HepG2 (cell line): ENCODE data around the gene ATP6V1C2. TPM values are rescaled to one million over a fixed set of nuclear protein-coding genes. Genes with fewer than 3 reads are reported as not detected.

ENCODE experiments used
- ARID2 ChIP-seq: sonication (generic); formaldehyde crosslinking; IDR thresholded peaks from 2 replicates; pipeline ENCODE4 v1.8.1; 2022; ENCODE audit warnings: mild to moderate bottlenecking, missing genetic modification reagents, borderline replicate concordance
- EP300 ChIP-seq, 3 experiments: sonication (generic) in 1 of 3; formaldehyde crosslinking in 1 of 3; IDR thresholded peaks; 2 replicates each; pipeline versions ENCODE4 v1.5.1 to v1.6.1; 2011 to 2020; ENCODE audit warnings: low read depth in 2 of 3, low read length in 2 of 3, borderline replicate concordance in 1 of 3, improper control_type of control experiment in 1 of 3, mild to moderate bottlenecking in 1 of 3, missing genetic modification reagents in 1 of 3, moderate library complexity in 1 of 3
- ERF ChIP-seq: IDR thresholded peaks from 2 replicates; pipeline ENCODE4 v1.6.1; 2018; ENCODE audit warnings: missing biosample characterization, missing genetic modification reagents
- FOXC1 ChIP-seq: sonication (generic); formaldehyde crosslinking; IDR thresholded peaks from 2 replicates; pipeline ENCODE4 v1.8.0; 2022; ENCODE audit warnings: mild to moderate bottlenecking, missing genetic modification reagents, borderline replicate concordance
- HNRNPL ChIP-seq: fragments of 200-400 bp; formaldehyde crosslinking; IDR thresholded peaks from 2 replicates; pipeline ENCODE4 v1.6.1; 2017; ENCODE audit warnings: mild to moderate bottlenecking, low read depth, low read length
- HOXA5 ChIP-seq: sonication (generic); formaldehyde crosslinking; IDR thresholded peaks from 2 replicates; pipeline ENCODE4 v1.4.0; 2020; ENCODE audit warnings: missing genetic modification reagents
- JUNB ChIP-seq: sonication (generic); formaldehyde crosslinking; IDR thresholded peaks from 2 replicates; pipeline ENCODE4 v1.8.0; 2022; ENCODE audit warnings: missing genetic modification reagents, mild to moderate bottlenecking, borderline replicate concordance
- MATR3 ChIP-seq: sonication (generic); formaldehyde crosslinking; IDR thresholded peaks from 2 replicates; pipeline ENCODE4 v1.4.0; 2020; ENCODE audit warnings: missing genetic modification reagents
- PCBP1 ChIP-seq: fragments of 200-400 bp; formaldehyde crosslinking; IDR thresholded peaks from 2 replicates; pipeline ENCODE4 v1.6.1; 2017; ENCODE audit warnings: mild to moderate bottlenecking, low read depth, low read length, borderline replicate concordance
- SALL2 ChIP-seq: sonication (generic); formaldehyde crosslinking; IDR thresholded peaks from 2 replicates; pipeline ENCODE4 v1.8.1; 2023; ENCODE audit warnings: mild to moderate bottlenecking, missing genetic modification reagents, inconsistent platforms
- SIX4 ChIP-seq: sonication (generic); formaldehyde crosslinking; IDR thresholded peaks from 2 replicates; pipeline ENCODE4 v1.4.0; 2020; ENCODE audit warnings: missing genetic modification reagents
- SNRNP70 ChIP-seq: fragments of 200-400 bp; formaldehyde crosslinking; IDR thresholded peaks from 2 replicates; pipeline ENCODE4 v1.6.1; 2017; ENCODE audit warnings: mild to moderate bottlenecking, low read depth, low read length, moderate library complexity
- THYN1 ChIP-seq: sonication (generic); formaldehyde crosslinking; IDR thresholded peaks from 2 replicates; pipeline ENCODE4 v1.8.1; 2023; ENCODE audit warnings: low read depth, mild to moderate bottlenecking, moderate library complexity, missing genetic modification reagents, borderline replicate concordance
- ZBTB42 ChIP-seq: sonication (generic); formaldehyde crosslinking; IDR thresholded peaks from 2 replicates; pipeline ENCODE4 v1.5.0; 2020; ENCODE audit warnings: mild to moderate bottlenecking, missing genetic modification reagents
- ZNF362 ChIP-seq: sonication (generic); formaldehyde crosslinking; IDR thresholded peaks from 2 replicates; pipeline ENCODE4 v1.4.0; 2020; ENCODE audit warnings: missing genetic modification reagents, mild to moderate bottlenecking, borderline replicate concordance
- ZNF780A ChIP-seq: sonication (generic); formaldehyde crosslinking; IDR thresholded peaks from 2 replicates; pipeline ENCODE4 v1.8.0; 2022; ENCODE audit warnings: mild to moderate bottlenecking, missing genetic modification reagents, moderate library complexity
- polyA plus RNA-seq, 8 experiments: library from polyadenylated mRNA; depleted of rRNA in 3 of 8; stranded (reverse) in 7 of 8; unstranded in 1 of 8; fragments of >200 nt; fragmentation: Illumina TruSeq in 4 of 8; extraction: Trizol in 4 of 8; gene quantifications; 2 replicates each; pipeline versions ENCODE4 v1.2.1 to v1.2.3, GENCODE V29; 2011 to 2016; ENCODE audit warnings: low read depth in 4 of 8, missing spikeins in 1 of 8, mixed read lengths in 1 of 8; ENCODE audit not compliant: insufficient read depth in 1 of 8
- total RNA-seq, 5 experiments: library from RNA; depleted of rRNA; stranded (reverse); fragments of >200 nt; fragmentation: Illumina TruSeq; extraction: Trizol; gene quantifications; 2 replicates each; pipeline ENCODE4 v1.2.3, GENCODE V29; 2016; ENCODE audit warnings: low read depth in 1 of 5
- TF ChIP-seq, protein P1 (sequence below): IDR thresholded peaks from 2 replicates; pipeline ENCODE4 v1.6.1; 2016; ENCODE audit warnings: low read depth, borderline replicate concordance
- TF ChIP-seq, protein P2 (sequence below), 2 experiments: fragments of 450-650 bp in 1 of 2; sonication (generic) in 1 of 2; formaldehyde crosslinking in 1 of 2; IDR thresholded peaks; 2 replicates each; pipeline versions ENCODE4 v1.6.1 to v1.8.0; 2016 to 2022; ENCODE audit warnings: antibody characterized with exemption in 1 of 2, mild to moderate bottlenecking in 1 of 2, missing genetic modification reagents in 1 of 2

Gene ATP6V1C2
- total and polyA plus RNA-seq, 2 of the 13 experiments (the other 11 are each of a cell fraction or from before 2014, with no cell fraction given) = 0.04 to 0.29 TPM

DNA sequence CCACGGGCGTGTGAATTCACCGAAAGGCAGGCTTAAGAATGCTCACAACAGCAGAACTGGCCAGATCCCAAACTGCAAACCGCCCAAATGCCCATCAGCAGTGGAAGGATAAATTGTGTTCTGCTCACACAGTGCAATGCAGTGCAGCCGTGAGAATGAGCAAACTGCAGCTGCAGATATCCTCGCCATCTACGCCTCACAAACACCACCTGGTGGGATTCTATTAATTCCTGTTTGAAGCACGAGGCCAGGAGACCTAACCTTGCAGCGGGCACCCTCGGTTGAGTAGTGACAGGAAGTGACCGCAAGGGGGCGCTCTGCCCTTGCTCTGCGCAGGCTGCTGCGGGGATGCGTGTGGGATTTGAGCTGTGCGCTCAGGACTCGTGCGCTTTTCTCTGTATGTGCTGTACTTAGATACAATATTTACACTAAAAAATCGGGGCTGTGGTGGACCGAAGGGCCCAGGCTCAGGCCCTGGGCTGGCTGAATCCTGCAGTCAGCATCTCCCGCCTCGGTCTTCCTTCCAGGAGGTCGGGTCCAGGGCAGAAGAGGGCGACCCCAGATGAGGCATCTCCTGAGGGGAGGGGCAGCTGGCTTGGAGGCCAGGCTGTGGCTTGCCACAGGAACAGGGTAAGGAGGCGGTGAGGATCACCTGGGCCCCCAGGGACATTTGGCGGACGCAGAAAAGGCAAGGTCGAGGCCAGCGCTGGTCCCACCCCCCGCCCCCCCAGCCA is 110.9 kb downstream of the ATP6V1C2 start (continued):
- TF ChIP-seq, protein P1, sequence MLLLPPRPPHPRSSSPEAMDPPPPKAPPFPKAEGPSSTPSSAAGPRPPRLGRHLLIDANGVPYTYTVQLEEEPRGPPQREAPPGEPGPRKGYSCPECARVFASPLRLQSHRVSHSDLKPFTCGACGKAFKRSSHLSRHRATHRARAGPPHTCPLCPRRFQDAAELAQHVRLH (CRISPR knock-in tag) = no peak
- TF ChIP-seq EP300 (IDR thresholded peaks at IDR 0.05; ENCODE audit: low read depth in 2 of 2, low read length in 2 of 2) (no peak), EP300 (CRISPR knock-in tag; IDR thresholded peaks at IDR 0.05; ENCODE audit: borderline replicate concordance) (no peak), ARID2 (CRISPR knock-in tag) (no peak), MATR3 (no peak), SNRNP70 (no peak), ZNF780A (CRISPR knock-in tag) (no peak), THYN1 (no peak), PCBP1 (no peak), FOXC1 (CRISPR knock-in tag) (no peak), HOXA5 (CRISPR knock-in tag) (no peak), JUNB (CRISPR knock-in tag) (no peak), SALL2 (0 out of 2 replicates have a peak, but pooled peaks have one; percentile 26), HNRNPL (no peak), ZNF362 (CRISPR knock-in tag) (peak; percentile 35; the same call in 1 of the 2 replicates), ERF (CRISPR knock-in tag) (no peak), ZBTB42 (no peak), SIX4 (no peak)
- TF ChIP-seq, protein P2, sequence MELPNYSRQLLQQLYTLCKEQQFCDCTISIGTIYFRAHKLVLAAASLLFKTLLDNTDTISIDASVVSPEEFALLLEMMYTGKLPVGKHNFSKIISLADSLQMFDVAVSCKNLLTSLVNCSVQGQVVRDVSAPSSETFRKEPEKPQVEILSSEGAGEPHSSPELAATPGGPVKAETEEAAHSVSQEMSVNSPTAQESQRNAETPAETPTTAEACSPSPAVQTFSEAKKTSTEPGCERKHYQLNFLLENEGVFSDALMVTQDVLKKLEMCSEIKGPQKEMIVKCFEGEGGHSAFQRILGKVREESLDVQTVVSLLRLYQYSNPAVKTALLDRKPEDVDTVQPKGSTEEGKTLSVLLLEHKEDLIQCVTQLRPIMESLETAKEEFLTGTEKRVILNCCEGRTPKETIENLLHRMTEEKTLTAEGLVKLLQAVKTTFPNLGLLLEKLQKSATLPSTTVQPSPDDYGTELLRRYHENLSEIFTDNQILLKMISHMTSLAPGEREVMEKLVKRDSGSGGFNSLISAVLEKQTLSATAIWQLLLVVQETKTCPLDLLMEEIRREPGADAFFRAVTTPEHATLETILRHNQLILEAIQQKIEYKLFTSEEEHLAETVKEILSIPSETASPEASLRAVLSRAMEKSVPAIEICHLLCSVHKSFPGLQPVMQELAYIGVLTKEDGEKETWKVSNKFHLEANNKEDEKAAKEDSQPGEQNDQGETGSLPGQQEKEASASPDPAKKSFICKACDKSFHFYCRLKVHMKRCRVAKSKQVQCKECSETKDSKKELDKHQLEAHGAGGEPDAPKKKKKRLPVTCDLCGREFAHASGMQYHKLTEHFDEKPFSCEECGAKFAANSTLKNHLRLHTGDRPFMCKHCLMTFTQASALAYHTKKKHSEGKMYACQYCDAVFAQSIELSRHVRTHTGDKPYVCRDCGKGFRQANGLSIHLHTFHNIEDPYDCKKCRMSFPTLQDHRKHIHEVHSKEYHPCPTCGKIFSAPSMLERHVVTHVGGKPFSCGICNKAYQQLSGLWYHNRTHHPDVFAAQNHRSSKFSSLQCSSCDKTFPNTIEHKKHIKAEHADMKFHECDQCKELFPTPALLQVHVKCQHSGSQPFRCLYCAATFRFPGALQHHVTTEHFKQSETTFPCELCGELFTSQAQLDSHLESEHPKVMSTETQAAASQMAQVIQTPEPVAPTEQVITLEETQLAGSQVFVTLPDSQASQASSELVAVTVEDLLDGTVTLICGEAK (IDR thresholded peaks at IDR 0.05) = no peak
- TF ChIP-seq, protein P2 (CRISPR knock-in tag; IDR thresholded peaks at IDR 0.05) = no peak
